Osteoblast (primary cell): ENCODE results near the gene TMEM86A. TPM values are rescaled to one million over a fixed set of nuclear protein-coding genes. Genes with fewer than 3 reads are reported as not detected.

Source experiments
- DNase-seq: peaks from one replicate; pipeline ENCODE4 v3.0.0; 2011; ENCODE audit warnings: low spot score, mixed read lengths; ENCODE audit not compliant: insufficient read length; ENCODE audit errors: missing footprints
- H2AFZ ChIP-seq: 2 replicates; pipeline ENCODE4 v1.6.0; 2011; ENCODE audit warnings: mild to moderate bottlenecking, low read length
- H3K27ac ChIP-seq: 2 replicates; pipeline ENCODE4 v1.5.1; 2011; ENCODE audit warnings: mild to moderate bottlenecking, low read depth, low read length, moderate library complexity
- H3K27me3 ChIP-seq: 2 replicates; pipeline ENCODE4 v1.6.0; 2012; ENCODE audit warnings: mild to moderate bottlenecking, control low read depth, inconsistent platforms, low read length, moderate library complexity; ENCODE audit not compliant: insufficient read depth
- H3K36me3 ChIP-seq: 2 replicates; pipeline ENCODE4 v1.5.1; 2011; ENCODE audit warnings: mild to moderate bottlenecking, low read length, control low read depth, moderate library complexity; ENCODE audit not compliant: insufficient read depth
- H3K4me1 ChIP-seq: 2 replicates; pipeline ENCODE4 v1.5.1; 2011; ENCODE audit warnings: mild to moderate bottlenecking, low read length, control low read depth, moderate library complexity; ENCODE audit not compliant: insufficient read depth
- H3K4me2 ChIP-seq: 2 replicates; pipeline ENCODE4 v1.6.0; 2011; ENCODE audit warnings: mild to moderate bottlenecking, low read length; ENCODE audit not compliant: insufficient read depth
- H3K4me3 ChIP-seq: fragments of 200-600 bp; sonication (generic); 3 replicates; pipeline ENCODE4 v1.5.1; 2012; ENCODE audit warnings: mild to moderate bottlenecking, low read length, inconsistent platforms; ENCODE audit not compliant: insufficient read depth
- H3K79me2 ChIP-seq: 2 replicates; pipeline ENCODE4 v1.6.0; 2012; ENCODE audit warnings: mild to moderate bottlenecking, low read length, control low read depth, inconsistent platforms; ENCODE audit not compliant: insufficient read depth
- H3K9me3 ChIP-seq: 2 replicates; pipeline ENCODE4 v1.5.1; 2011; ENCODE audit warnings: low read depth, low read length, control low read depth
- H4K20me1 ChIP-seq: 2 replicates; pipeline ENCODE4 v1.6.0; 2012; ENCODE audit warnings: mild to moderate bottlenecking, low read length, control low read depth; ENCODE audit not compliant: insufficient read depth
- CTCF ChIP-seq: IDR thresholded peaks from 2 replicates; pipeline ENCODE4 v1.5.1; 2011; ENCODE audit warnings: mild to moderate bottlenecking, low read depth, low read length, moderate library complexity; ENCODE audit errors: extremely low read depth
- total RNA-seq: library from RNA; depleted of rRNA; stranded (reverse); fragments of >200 nt; gene quantifications from 2 replicates; pipeline ENCODE4 v1.2.3, GENCODE V29; 2012

TMEM86A gene
- total RNA-seq, 1 donor, result 3.3 TPM

GRCh38 chr11:18706330-18707243 is 8.0 kb downstream of the TMEM86A start:
- Histone ChIP-seq H2AFZ (peak overlapping the region; percentile 89), H3K27me3 (peaks cover 18% of the 10 kb centered on the region), H4K20me1 (no peaks in the 10 kb centered on the region), H3K4me1 (peaks cover 6% of the 10 kb centered on the region), H3K27ac (peak overlapping the region; percentile 33), H3K9me3 (no peaks in the 10 kb centered on the region), H3K4me3 (peak overlapping the region; percentile 75), H3K36me3 (no peaks in the 10 kb centered on the region), H3K79me2 (no peaks in the 10 kb centered on the region), H3K4me2 (peak overlapping the region; percentile 88)
- peak; percentile 89 for DNase-seq
- TF ChIP-seq CTCF, result no peak

GRCh38 chr11:18707811-18708340 is 9.3 kb downstream of the TMEM86A start:
- H3K27me3 ChIP-seq, result peaks cover 24% of the 10 kb centered on the region
- peaks cover 6% of the 10 kb centered on the region for H3K4me1 ChIP-seq
- no peak overlapping the region for H3K27ac ChIP-seq
- no peaks in the 10 kb centered on the region for H4K20me1 ChIP-seq
- no peak overlapping the region for H3K4me2 ChIP-seq
- no peak overlapping the region for H2AFZ ChIP-seq
- no peak for TF ChIP-seq CTCF
- no peak for DNase-seq
- no peak overlapping the region for H3K4me3 ChIP-seq
- no peaks in the 10 kb centered on the region for H3K79me2 ChIP-seq
- H3K9me3 ChIP-seq, result no peaks in the 10 kb centered on the region
- H3K36me3 ChIP-seq, result no peaks in the 10 kb centered on the region

DNA sequence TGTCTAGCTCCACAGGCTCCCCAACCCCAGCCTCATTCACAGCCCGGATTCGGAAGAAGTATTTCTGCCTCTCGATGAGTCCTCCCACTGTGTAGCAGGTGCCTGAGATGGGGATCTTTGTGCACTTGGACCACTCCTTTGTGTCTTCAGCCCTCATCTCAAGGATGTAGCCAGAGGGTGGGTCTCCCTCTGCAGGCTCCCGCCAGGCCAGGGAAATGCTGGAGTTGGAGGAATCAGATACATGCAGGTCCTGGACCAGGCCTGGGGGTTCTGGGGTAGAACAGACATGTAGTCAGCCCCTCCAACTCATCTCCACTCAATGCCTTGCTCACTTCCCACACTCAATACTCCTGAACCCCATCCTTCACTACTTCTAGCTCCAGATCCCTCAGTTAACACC is 10.8 kb downstream of the TMEM86A start:
- TF ChIP-seq CTCF, result no peak
- Histone ChIP-seq H3K4me3 (no peak overlapping the region), H3K36me3 (no peaks in the 10 kb centered on the region)

DNA sequence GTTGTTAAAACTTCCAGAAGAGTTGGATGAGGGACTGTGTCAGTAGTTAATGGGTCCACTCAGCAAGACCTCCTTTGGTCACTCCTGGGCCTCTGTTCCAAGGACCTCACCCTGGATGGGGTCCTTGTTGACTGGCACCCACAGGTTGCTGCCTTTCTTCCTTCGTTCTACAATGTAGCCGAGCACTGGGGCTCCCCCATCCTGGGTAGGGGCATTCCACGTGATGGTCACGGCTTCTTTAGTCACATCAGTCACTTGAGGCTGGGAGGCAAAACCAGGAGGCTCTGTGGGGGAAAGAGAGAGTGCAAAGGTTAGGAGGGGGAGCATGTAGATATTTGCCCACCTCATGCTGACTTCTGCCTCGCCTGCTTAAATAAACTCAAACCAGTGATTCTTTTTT is 12.0 kb downstream of the TMEM86A start:
- H3K27ac ChIP-seq, result no peak overlapping the region
- peaks cover 19% of the 10 kb centered on the region for H3K27me3 ChIP-seq
- H3K4me2 ChIP-seq, result no peak overlapping the region
- no peaks in the 10 kb centered on the region for H3K79me2 ChIP-seq
- H3K4me3 ChIP-seq, result no peak overlapping the region
- no peak overlapping the region for H2AFZ ChIP-seq
- H3K36me3 ChIP-seq, result no peaks in the 10 kb centered on the region
- no peak for DNase-seq
- no peaks in the 10 kb centered on the region for H3K9me3 ChIP-seq
- TF ChIP-seq CTCF, result no peak
- no peaks in the 10 kb centered on the region for H4K20me1 ChIP-seq
- peaks cover 3% of the 10 kb centered on the region for H3K4me1 ChIP-seq

More for the DNA sequence above, 10.8 kb downstream of the TMEM86A start:
- H3K27ac ChIP-seq, result no peak overlapping the region
- H3K27me3 ChIP-seq, result peaks cover 24% of the 10 kb centered on the region
- peaks cover 6% of the 10 kb centered on the region for H3K4me1 ChIP-seq
- H3K4me2 ChIP-seq, result no peak overlapping the region
- no peak for DNase-seq
- H3K79me2 ChIP-seq, result no peaks in the 10 kb centered on the region
- no peaks in the 10 kb centered on the region for H3K9me3 ChIP-seq
- no peak overlapping the region for H2AFZ ChIP-seq
- no peaks in the 10 kb centered on the region for H4K20me1 ChIP-seq
